MM.1S (cell line): ENCODE results near the gene ITSN2.

Experiments
- DNase-seq: peaks from one replicate; pipeline ENCODE4 v3.0.0-alpha.2; 2015
- H2AFZ ChIP-seq: fragments of 300-600 bp; sonication (generic); 2 replicates; pipeline ENCODE4 v1.6.0; 2016; ENCODE audit warnings: antibody characterized with exemption, low read length
- H3F3A ChIP-seq: fragments of 300-600 bp; sonication (generic); 2 replicates; pipeline ENCODE4 v1.6.1; 2016; ENCODE audit warnings: mild to moderate bottlenecking, antibody characterized with exemption, low read length, moderate library complexity, mixed read lengths; ENCODE audit not compliant: insufficient read depth
- H3K27ac ChIP-seq: fragments of 300-600 bp; sonication (generic); 2 replicates; pipeline ENCODE4 v1.5.1; 2016; ENCODE audit warnings: mild to moderate bottlenecking, low read length
- H3K27me3 ChIP-seq: fragments of 300-600 bp; sonication (generic); replicated peaks from 2 replicates; pipeline ENCODE4 v1.6.0; 2016; ENCODE audit warnings: low read length; ENCODE audit not compliant: insufficient read depth
- H3K36me3 ChIP-seq: fragments of 300-600 bp; sonication (generic); replicated peaks from 2 replicates; pipeline ENCODE4 v1.6.1; 2016; ENCODE audit warnings: mild to moderate bottlenecking, low read length, mixed read lengths; ENCODE audit not compliant: insufficient read depth
- H3K4me1 ChIP-seq: fragments of 300-600 bp; sonication (generic); 2 replicates; pipeline ENCODE4 v1.6.1; 2016; ENCODE audit warnings: low read length, mixed read lengths
- H3K4me2 ChIP-seq: fragments of 300-600 bp; sonication (generic); 2 replicates; pipeline ENCODE4 v1.6.0; 2016; ENCODE audit warnings: low read depth, low read length
- H3K4me3 ChIP-seq: fragments of 300-600 bp; sonication (generic); 2 replicates; pipeline ENCODE4 v1.5.1; 2016; ENCODE audit warnings: low read length, mixed read lengths
- H3K79me2 ChIP-seq: fragments of 300-600 bp; sonication (generic); 2 replicates; pipeline ENCODE4 v1.6.1; 2016; ENCODE audit warnings: mixed run types, low read length, mixed read lengths
- H3K9ac ChIP-seq: fragments of 300-600 bp; sonication (generic); 2 replicates; pipeline ENCODE4 v1.6.1; 2016; ENCODE audit warnings: low read length, mixed read lengths
- H3K9me2 ChIP-seq: fragments of 300-600 bp; sonication (generic); replicated peaks from 2 replicates; pipeline ENCODE4 v1.6.1; 2016; ENCODE audit warnings: mild to moderate bottlenecking, low read length, mixed read lengths; ENCODE audit not compliant: insufficient read depth
- H3K9me3 ChIP-seq: fragments of 300-600 bp; sonication (generic); replicated peaks from 2 replicates; pipeline ENCODE4 v1.6.1; 2016; ENCODE audit warnings: mild to moderate bottlenecking, low read length, mixed read lengths; ENCODE audit not compliant: insufficient read depth
- H4K20me1 ChIP-seq: fragments of 300-600 bp; sonication (generic); 2 replicates; pipeline ENCODE4 v1.6.1; 2016; ENCODE audit warnings: mild to moderate bottlenecking, low read length, moderate library complexity, mixed read lengths; ENCODE audit not compliant: insufficient read depth
- EZH2 ChIP-seq: fragments of 300-600 bp; sonication (generic); optimal IDR thresholded peaks from 2 replicates; pipeline ENCODE3; 2017; ENCODE audit warnings: low read depth, mild to moderate bottlenecking, antibody characterized with exemption, low read length, mixed read lengths
- EZH2phosphoT487 ChIP-seq: fragments of 300-600 bp; sonication (generic); IDR thresholded peaks from 2 replicates; pipeline ENCODE4 v1.6.1; 2018; ENCODE audit warnings: antibody characterized with exemption, low read length
- TF ChIP-seq, protein P1 (sequence below): fragments of 300-600 bp; sonication (generic); IDR thresholded peaks from 2 replicates; pipeline ENCODE4 v1.5.1; 2016; ENCODE audit warnings: antibody characterized with exemption, low read length, mixed read lengths

The ITSN2 gene

GRCh38 chr2:24259316-24259715 lies 101.0 kb downstream of the ITSN2 start:
- DNase-seq = no peak
- H3K4me2 ChIP-seq = no peak overlapping the region
- no peak overlapping the region for H3K4me3 ChIP-seq
- no peaks in the 10 kb centered on the region for H3K9me2 ChIP-seq
- no peak overlapping the region for H2AFZ ChIP-seq
- H3K27ac ChIP-seq = no peak overlapping the region
- H3K9ac ChIP-seq = no peak overlapping the region
- no peaks in the 10 kb centered on the region for H3F3A ChIP-seq
- H3K27me3 ChIP-seq = no peaks in the 10 kb centered on the region
- no peaks in the 10 kb centered on the region for H3K36me3 ChIP-seq
- H3K79me2 ChIP-seq = no peaks in the 10 kb centered on the region
- no peaks in the 10 kb centered on the region for H4K20me1 ChIP-seq
- TF ChIP-seq, protein P1, sequence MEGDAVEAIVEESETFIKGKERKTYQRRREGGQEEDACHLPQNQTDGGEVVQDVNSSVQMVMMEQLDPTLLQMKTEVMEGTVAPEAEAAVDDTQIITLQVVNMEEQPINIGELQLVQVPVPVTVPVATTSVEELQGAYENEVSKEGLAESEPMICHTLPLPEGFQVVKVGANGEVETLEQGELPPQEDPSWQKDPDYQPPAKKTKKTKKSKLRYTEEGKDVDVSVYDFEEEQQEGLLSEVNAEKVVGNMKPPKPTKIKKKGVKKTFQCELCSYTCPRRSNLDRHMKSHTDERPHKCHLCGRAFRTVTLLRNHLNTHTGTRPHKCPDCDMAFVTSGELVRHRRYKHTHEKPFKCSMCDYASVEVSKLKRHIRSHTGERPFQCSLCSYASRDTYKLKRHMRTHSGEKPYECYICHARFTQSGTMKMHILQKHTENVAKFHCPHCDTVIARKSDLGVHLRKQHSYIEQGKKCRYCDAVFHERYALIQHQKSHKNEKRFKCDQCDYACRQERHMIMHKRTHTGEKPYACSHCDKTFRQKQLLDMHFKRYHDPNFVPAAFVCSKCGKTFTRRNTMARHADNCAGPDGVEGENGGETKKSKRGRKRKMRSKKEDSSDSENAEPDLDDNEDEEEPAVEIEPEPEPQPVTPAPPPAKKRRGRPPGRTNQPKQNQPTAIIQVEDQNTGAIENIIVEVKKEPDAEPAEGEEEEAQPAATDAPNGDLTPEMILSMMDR = no peak
- no peak for TF ChIP-seq EZH2
- no peak for TF ChIP-seq EZH2phosphoT487
- H3K4me1 ChIP-seq = no peaks in the 10 kb centered on the region
- H3K9me3 ChIP-seq = no peaks in the 10 kb centered on the region

DNA sequence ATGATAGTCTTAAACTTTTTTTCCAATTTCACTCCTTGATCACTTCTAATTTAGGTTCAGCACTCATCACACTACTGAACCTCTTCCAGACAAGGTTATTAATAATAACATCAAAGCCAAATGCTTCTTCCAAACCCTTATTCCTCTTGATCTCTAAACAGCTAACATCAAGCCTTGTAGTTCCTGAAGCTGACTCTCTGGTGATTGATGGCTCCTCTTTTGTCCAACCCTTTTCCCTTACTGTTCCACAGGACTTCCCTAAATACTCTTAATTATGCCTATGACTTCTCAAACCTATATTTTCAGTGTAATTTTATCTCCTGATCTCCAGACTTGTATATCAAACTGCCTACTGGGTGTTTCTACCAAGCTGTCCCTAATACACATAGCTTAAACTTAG lies 101.6 kb downstream of the ITSN2 start:
- no peak overlapping the region for H2AFZ ChIP-seq
- no peak overlapping the region for H3K27ac ChIP-seq
- H3K36me3 ChIP-seq = no peaks in the 10 kb centered on the region
- H3K4me3 ChIP-seq = no peak overlapping the region
- no peaks in the 10 kb centered on the region for H3K27me3 ChIP-seq
- TF ChIP-seq, protein P1 = no peak
- no peak for TF ChIP-seq EZH2phosphoT487
- TF ChIP-seq EZH2 = no peak
- H3F3A ChIP-seq = no peaks in the 10 kb centered on the region
- no peak for DNase-seq
- H3K79me2 ChIP-seq = no peaks in the 10 kb centered on the region
- H3K4me2 ChIP-seq = no peak overlapping the region
- H4K20me1 ChIP-seq = no peaks in the 10 kb centered on the region
- no peak overlapping the region for H3K9ac ChIP-seq
- no peaks in the 10 kb centered on the region for H3K9me3 ChIP-seq
- no peaks in the 10 kb centered on the region for H3K9me2 ChIP-seq
- no peaks in the 10 kb centered on the region for H3K4me1 ChIP-seq

DNA sequence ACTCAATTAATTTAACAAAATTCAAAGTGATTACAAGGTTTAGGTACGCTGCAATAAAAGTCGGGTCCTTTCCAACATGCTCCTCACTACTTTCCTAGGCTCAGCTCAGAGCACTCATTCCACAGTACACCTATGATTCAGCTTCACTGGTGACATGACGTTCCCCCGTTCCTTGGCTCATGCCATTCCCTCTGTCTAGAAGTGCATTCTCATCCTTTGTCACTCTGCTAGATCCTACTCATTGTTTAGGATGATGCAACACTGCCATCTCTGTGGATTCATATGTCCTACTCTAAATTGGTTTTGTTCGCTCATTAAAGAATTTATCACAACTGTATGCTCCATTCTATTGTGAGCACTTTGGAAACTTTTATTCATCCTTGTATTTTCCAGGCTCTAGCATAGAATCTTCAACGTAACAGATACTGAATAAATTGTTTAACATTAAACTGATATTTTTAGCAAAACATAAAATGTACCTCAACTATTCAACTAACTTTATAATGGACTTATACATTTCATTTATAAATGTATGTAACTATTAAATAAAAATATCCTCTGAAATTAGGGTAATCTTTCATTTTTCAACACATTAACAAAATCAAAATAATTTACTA lies 106.9 kb downstream of the ITSN2 start:
- Histone ChIP-seq H3K4me2 (no peak overlapping the region), H3K4me1 (no peaks in the 10 kb centered on the region), H2AFZ (no peak overlapping the region), H3K79me2 (no peaks in the 10 kb centered on the region), H3K9ac (no peak overlapping the region), H4K20me1 (no peaks in the 10 kb centered on the region), H3K27ac (no peak overlapping the region), H3K9me2 (no peaks in the 10 kb centered on the region), H3K36me3 (peaks cover 4% of the 10 kb centered on the region), H3K4me3 (no peak overlapping the region), H3K27me3 (no peaks in the 10 kb centered on the region), H3K9me3 (no peaks in the 10 kb centered on the region), H3F3A (no peaks in the 10 kb centered on the region)
- DNase-seq = no peak
- TF ChIP-seq EZH2phosphoT487 (no peak), EZH2 (no peak)
- TF ChIP-seq, protein P1 = no peak
